Measurements from ENCODE around the gene DYNC1I1. TPM values are rescaled to one million over a fixed set of nuclear protein-coding genes. Genes with fewer than 3 reads are reported as not detected.

DYNC1I1 gene
- total and polyA plus RNA-seq, 2 donors (not counting 1 experiment from before 2014, with no cell fraction given) = 0.17 to 0.30 TPM

DNA sequence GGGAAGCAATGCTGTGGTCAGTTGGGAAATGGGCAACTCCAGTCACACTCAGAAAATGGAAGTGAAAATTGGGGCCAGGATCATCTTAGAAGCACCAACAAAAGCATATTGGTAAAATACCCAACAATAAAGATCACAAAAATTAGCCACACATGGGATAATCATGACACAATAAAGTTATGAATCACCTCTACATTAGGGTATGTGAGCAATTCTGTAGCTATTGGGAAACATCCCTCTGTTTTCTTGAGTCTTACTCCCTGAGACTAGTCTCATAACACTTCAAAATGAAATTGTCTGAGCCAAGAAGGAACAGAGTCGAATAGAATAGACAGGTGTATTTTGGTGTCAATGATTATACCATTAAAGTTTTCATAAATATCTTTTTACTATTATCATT, 178.3 kb downstream of the DYNC1I1 start:
- H2AFZ ChIP-seq (ENCODE audit: low read length) = no peak overlapping the region
- H3K4me1 ChIP-seq (ENCODE audit: control insufficient read depth, extremely low read depth, insufficient read depth, low read length) = no peaks in the 10 kb centered on the region
- H3K27ac ChIP-seq (ENCODE audit: insufficient read depth, low read length) = no peak overlapping the region
- no peaks in the 10 kb centered on the region for H3K79me2 ChIP-seq (ENCODE audit: control insufficient read depth, insufficient read depth, low read length)
- TF ChIP-seq, protein P1, sequence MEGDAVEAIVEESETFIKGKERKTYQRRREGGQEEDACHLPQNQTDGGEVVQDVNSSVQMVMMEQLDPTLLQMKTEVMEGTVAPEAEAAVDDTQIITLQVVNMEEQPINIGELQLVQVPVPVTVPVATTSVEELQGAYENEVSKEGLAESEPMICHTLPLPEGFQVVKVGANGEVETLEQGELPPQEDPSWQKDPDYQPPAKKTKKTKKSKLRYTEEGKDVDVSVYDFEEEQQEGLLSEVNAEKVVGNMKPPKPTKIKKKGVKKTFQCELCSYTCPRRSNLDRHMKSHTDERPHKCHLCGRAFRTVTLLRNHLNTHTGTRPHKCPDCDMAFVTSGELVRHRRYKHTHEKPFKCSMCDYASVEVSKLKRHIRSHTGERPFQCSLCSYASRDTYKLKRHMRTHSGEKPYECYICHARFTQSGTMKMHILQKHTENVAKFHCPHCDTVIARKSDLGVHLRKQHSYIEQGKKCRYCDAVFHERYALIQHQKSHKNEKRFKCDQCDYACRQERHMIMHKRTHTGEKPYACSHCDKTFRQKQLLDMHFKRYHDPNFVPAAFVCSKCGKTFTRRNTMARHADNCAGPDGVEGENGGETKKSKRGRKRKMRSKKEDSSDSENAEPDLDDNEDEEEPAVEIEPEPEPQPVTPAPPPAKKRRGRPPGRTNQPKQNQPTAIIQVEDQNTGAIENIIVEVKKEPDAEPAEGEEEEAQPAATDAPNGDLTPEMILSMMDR (conservative IDR thresholded peaks at IDR 0.05 in 1 of 2, IDR thresholded peaks at IDR 0.05 in 1 of 2; ENCODE audit: low read depth in 1 of 2, low read length in 2 of 2) = no peak
- TF ChIP-seq EZH2 (IDR thresholded peaks at IDR 0.05; ENCODE audit: low read length, missing control alignments) = no peak
- no peak overlapping the region for H3K4me3 ChIP-seq (replicated peaks in 1 of 4; ENCODE audit: control extremely low read depth in 1 of 4, insufficient read depth in 1 of 4, low read depth in 3 of 4, low read length in 4 of 4)
- H3K9me3 ChIP-seq (ENCODE audit: control insufficient read depth, insufficient read depth, low read depth, low read length) = no peaks in the 10 kb centered on the region
- no peak for DNase-seq (ENCODE audit: low read depth in 2 of 2)
- no peak overlapping the region for H3K9ac ChIP-seq (ENCODE audit: insufficient read depth, low read length)
- H4K20me1 ChIP-seq (ENCODE audit: control insufficient read depth, extremely low read depth, insufficient read depth, low read length) = no peaks in the 10 kb centered on the region
- no peak overlapping the region for H3K4me2 ChIP-seq (ENCODE audit: extremely low read depth, insufficient read depth, low read length)
- H3K36me3 ChIP-seq (ENCODE audit: control insufficient read depth, insufficient read depth, low read length) = no peaks in the 10 kb centered on the region
- no peaks in the 10 kb centered on the region for H3K27me3 ChIP-seq (ENCODE audit: control insufficient read depth, insufficient read depth, low read length)

DNA sequence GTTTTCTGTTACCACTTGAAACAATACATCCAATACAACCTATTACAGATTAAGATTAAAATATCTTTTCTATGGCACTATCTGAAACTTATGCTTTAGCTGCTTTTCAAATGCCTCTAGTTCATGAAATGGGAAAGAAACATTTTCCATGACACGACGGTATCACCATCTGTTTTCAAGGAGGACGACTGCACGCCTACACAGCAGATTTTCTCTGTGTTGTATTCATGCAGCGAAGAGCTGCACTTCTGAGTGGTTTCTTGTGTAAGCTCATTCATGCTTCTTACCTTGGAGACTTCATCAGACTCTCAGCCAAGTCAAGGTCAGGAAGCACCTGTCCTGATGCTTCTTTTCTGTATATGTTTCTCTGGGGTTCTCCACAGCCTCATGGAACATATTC, 179.2 kb downstream of the DYNC1I1 start:
- no peaks in the 10 kb centered on the region for H3K27me3 ChIP-seq (ENCODE audit: control insufficient read depth, insufficient read depth, low read length)
- no peak overlapping the region for H2AFZ ChIP-seq (ENCODE audit: low read length)
- H3K4me2 ChIP-seq (ENCODE audit: extremely low read depth, insufficient read depth, low read length) = no peak overlapping the region
- H3K4me3 ChIP-seq (replicated peaks in 1 of 4; ENCODE audit: control extremely low read depth in 1 of 4, insufficient read depth in 1 of 4, low read depth in 3 of 4, low read length in 4 of 4) = no peak overlapping the region
- DNase-seq (ENCODE audit: low read depth in 2 of 2) = no peak
- no peaks in the 10 kb centered on the region for H3K79me2 ChIP-seq (ENCODE audit: control insufficient read depth, insufficient read depth, low read length)
- no peaks in the 10 kb centered on the region for H4K20me1 ChIP-seq (ENCODE audit: control insufficient read depth, extremely low read depth, insufficient read depth, low read length)
- no peak overlapping the region for H3K27ac ChIP-seq (ENCODE audit: insufficient read depth, low read length)
- TF ChIP-seq, protein P1 (conservative IDR thresholded peaks at IDR 0.05 in 1 of 2, IDR thresholded peaks at IDR 0.05 in 1 of 2; ENCODE audit: low read depth in 1 of 2, low read length in 2 of 2) = no peak
- no peak for TF ChIP-seq EZH2 (IDR thresholded peaks at IDR 0.05; ENCODE audit: low read length, missing control alignments)
- H3K9ac ChIP-seq (ENCODE audit: insufficient read depth, low read length) = no peak overlapping the region
- no peaks in the 10 kb centered on the region for H3K4me1 ChIP-seq (ENCODE audit: control insufficient read depth, extremely low read depth, insufficient read depth, low read length)
- no peaks in the 10 kb centered on the region for H3K36me3 ChIP-seq (ENCODE audit: control insufficient read depth, insufficient read depth, low read length)
- H3K9me3 ChIP-seq (ENCODE audit: control insufficient read depth, insufficient read depth, low read depth, low read length) = no peaks in the 10 kb centered on the region

DNA sequence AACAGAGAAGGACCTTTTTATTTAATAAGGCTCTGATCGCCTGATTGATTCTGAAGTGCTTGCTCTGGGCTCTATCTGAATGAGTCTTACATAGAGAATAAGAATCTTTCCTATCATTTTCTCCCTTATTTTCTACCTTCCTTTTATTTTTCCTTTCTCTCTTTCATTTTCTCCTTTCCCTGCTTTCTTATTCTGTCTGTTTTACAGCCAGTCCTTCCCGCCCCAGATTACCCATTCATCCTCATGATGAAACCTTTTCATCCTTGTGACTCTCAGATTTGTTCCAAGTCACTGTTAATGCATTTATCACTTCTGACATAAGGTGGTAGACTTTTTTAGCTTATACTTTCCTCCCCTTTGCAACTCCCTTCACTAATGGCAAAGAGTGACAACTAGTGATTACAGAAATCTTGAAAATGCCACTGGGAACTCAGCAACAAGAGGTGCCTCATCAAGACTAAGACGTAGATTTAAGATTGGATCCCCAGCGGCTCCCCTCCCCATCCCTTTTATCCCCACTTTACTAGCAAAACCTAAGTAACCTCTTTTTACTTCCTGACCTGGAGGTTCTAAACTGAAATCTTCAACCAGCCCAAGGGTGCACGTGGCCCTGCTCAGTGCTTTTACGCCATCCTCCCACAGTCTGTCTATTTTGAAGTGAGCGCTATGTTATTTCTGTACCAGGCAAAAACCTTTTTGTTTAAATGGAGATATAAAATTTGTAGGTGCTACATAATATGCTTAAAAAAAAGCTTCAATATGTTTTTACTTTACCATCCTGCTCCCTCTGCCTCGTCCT, 179.8 kb downstream of the DYNC1I1 start:
- H3K4me2 ChIP-seq (ENCODE audit: extremely low read depth, insufficient read depth, low read length) = no peak overlapping the region
- no peak overlapping the region for H3K9ac ChIP-seq (ENCODE audit: insufficient read depth, low read length)
- no peak overlapping the region for H2AFZ ChIP-seq (ENCODE audit: low read length)
- no peaks in the 10 kb centered on the region for H3K27me3 ChIP-seq (ENCODE audit: control insufficient read depth, insufficient read depth, low read length)
- H3K4me1 ChIP-seq (ENCODE audit: control insufficient read depth, extremely low read depth, insufficient read depth, low read length) = no peaks in the 10 kb centered on the region
- no peak overlapping the region for H3K4me3 ChIP-seq (replicated peaks in 1 of 4; ENCODE audit: control extremely low read depth in 1 of 4, insufficient read depth in 1 of 4, low read depth in 3 of 4, low read length in 4 of 4)
- H3K9me3 ChIP-seq (ENCODE audit: control insufficient read depth, insufficient read depth, low read depth, low read length) = no peaks in the 10 kb centered on the region
- no peaks in the 10 kb centered on the region for H4K20me1 ChIP-seq (ENCODE audit: control insufficient read depth, extremely low read depth, insufficient read depth, low read length)
- TF ChIP-seq, protein P1 (conservative IDR thresholded peaks at IDR 0.05 in 1 of 2, IDR thresholded peaks at IDR 0.05 in 1 of 2; ENCODE audit: low read depth in 1 of 2, low read length in 2 of 2) = no peak
- no peak for TF ChIP-seq EZH2 (IDR thresholded peaks at IDR 0.05; ENCODE audit: low read length, missing control alignments)
- no peak for DNase-seq (ENCODE audit: low read depth in 2 of 2)
- no peak overlapping the region for H3K27ac ChIP-seq (ENCODE audit: insufficient read depth, low read length)
- H3K36me3 ChIP-seq (ENCODE audit: control insufficient read depth, insufficient read depth, low read length) = no peaks in the 10 kb centered on the region
- H3K79me2 ChIP-seq (ENCODE audit: control insufficient read depth, insufficient read depth, low read length) = no peaks in the 10 kb centered on the region

Measured in fibroblast of lung (primary cell).